Suppressor macrophage treated with lipopolysaccharide for 1 hour (primary cell): ENCODE results near the gene TRAF3.
"Not testable (repeated sequence)": the region's sequence is repeated elsewhere in the genome, so short reads cannot be mapped to it uniquely, and the experiment has no call there.

Experiments used
- DNase-seq, 3 donors: peaks; one replicate each; pipeline ENCODE4 v3.0.0-alpha.2; 2020 to 2022

The TRAF3 gene

GRCh38 chr14:102830474-102831045, 53.3 kb downstream of the TRAF3 start:
- no peak for DNase-seq

DNA sequence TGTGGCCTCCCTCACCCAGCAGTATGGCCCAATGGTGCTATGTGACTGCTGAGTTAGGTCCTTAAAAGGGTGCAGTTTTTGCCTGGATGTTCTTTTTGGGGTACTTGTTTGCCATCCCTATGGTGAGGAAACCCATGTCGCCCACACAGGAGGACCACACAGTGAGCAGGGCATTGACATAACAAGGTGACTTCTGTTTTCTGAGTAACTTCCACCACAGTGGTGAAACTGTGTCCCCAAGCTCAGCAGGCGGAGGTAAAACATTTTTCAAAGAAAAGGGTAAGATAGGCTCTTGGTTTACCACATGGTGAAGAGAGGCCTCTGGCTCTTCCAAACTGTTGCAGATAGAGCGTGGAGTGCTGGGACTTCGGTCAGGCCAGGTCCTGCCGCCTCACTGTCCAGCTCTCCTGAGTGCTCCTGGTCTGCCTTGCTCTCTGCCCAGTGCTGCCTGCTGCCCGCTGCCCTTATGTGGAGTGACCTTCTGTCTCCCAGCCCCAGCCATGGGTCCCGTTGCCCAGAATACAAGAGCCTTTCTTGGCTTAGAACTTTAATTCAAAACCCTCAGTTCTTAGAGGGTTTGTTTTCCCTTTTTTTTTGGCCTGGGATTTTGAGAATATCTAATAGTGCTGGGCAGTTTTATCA, 54.0 kb downstream of the TRAF3 start:
- DNase-seq: no peak

- no peak for DNase-seq
These were observed 56.1 kb downstream of the TRAF3 start for GRCh38 chr14:102833341-102833740.

DNA sequence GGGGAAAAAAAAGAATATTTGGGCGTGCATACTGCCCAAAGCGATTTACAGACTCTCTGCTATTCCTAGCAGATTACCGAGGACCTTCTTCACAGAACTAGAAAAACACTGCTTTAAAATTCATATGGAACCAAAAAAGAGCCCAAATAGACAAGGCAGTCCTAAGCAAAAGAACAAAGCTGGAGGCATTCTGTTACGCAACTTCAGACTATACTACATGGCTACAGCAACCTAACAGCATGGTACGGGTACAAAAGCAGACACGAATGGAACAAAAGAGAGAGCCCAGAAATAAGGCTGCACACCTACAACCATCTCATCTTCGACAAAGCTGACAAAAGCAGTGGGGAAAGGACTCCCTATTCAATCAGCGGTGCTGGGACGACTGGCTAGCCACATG, 56.7 kb downstream of the TRAF3 start:
- no peak for DNase-seq

DNA sequence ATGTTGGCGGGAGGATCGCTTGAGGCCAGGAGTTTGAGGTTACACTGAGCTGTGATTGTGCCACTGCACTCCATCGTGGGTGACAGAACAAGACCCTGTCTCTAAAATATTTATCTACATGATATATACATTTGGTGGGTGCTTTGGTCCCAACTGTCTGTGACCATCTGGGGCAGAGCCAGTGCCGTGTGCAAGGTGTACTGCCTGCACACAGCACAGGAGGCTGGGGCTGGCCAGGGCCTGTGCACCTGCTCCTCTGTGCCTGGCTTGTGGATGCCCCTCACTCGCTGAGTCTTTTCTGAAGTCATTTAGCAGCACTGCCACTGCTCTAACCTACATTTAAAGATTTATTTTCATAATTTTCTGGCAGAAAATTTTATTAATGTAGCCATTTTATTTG, 58.7 kb downstream of the TRAF3 start:
- DNase-seq: no peak

GRCh38 chr14:102837120-102837519, 59.9 kb downstream of the TRAF3 start:
- DNase-seq: not testable (repeated sequence)

DNA sequence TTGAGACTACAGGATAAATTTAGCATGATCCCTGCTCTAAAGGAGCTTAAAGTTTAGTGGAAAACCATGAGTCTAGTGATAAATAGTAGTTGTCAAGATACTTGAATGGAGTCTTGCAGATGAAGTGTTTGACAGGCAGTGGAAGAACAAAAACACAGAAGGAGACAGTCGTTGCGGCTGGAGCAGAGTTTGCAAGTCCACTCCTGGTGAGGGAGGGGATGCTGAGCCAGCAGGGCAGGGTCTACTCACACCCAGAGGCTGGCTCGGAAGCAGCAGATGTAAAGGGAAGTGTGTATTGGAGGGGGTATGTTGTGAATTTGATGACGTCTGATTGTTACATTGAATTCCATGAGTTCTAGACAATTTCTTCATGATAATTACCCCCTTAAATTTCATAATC, 61.3 kb downstream of the TRAF3 start:
- no peak for DNase-seq

DNA sequence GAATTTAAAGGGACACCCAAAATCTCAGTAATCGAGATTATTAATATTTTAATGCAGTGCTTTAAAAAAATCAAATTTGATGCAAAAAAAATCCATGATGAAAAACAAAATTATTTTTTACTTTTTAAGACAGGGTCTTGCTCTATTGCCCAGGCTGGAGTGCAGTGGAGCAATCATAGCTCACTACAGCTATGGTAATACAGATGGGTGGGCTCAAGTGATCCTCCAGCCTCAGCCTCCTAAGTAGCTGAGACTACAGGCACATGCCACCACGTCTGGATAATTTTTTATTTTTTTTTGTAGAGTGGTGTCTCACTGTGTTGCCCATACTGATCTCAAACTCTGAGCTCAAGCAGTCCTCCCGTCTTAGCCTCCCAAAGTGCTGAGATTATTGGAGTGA, 62.9 kb downstream of the TRAF3 start:
- no peak for DNase-seq

DNA sequence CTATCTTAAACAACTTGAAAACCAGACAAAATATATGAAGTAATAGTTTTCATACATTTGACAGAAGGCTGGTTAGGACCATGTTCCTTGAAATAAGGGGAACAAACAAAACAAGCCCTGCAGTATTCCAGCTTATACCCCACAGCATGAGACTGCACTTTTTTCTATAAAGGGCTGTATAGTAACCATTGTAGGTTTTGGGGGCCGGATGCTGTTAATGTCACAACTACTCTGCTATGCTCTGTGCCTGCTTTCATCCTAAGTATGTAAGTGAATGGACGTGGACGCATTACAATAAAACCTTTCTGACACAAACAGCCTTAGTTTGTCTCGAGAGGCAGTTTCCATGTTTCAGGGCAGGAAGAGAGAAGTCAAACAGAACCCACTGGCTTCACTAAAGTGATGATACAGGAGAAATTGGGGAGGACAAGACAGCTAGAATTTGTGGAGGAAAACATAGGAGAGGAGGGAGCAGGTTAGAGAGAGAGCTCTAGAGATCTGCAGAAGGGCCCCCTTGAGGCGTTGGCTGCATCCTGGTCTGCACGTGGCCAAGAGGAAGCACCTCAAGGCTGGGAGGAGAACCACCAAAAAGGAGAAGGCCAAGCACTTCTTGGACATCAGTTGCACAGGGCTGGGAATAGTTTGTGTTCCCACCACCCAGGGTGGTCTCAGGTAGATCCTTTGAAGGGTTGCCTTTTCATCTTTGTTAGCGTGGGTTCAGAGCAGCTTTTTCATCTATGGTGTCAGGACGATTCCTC, 63.7 kb downstream of the TRAF3 start:
- DNase-seq: peak; percentile 26 to 44 (median 35)

DNA sequence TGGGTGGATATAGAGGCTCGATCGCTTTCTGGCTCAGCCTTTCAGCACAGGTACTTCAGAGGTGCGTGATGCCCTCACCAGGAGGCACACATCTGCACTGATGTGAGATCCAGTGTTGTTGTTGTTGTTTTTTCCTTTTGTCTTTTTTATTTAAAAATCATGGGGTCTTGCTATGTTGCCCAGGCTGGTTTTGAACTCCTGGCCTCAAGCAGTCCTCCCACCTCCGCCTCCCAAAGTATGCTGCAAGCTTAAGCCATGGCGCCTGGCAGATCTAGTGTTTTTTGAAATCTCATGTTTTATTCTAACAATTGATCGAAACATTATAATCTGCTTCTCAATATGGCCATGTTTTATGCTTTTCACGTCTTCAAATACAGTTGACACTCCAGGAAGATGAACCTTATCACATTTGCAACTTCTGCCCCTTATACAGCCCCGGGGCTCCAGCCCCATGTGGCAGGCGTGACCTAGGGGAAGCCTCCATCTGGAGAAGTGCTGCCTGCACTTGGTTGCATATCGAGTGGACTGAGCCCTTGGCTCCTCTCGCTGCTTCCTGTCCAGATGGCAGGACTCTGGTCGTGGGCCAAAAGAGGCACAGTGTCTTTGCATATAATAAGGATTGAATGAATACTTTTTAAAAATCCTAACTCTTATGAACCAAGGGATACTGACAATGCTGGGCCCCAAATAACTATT, 71.7 kb downstream of the TRAF3 start:
- DNase-seq: peak in 1 of 3 donors; percentile 51

DNA sequence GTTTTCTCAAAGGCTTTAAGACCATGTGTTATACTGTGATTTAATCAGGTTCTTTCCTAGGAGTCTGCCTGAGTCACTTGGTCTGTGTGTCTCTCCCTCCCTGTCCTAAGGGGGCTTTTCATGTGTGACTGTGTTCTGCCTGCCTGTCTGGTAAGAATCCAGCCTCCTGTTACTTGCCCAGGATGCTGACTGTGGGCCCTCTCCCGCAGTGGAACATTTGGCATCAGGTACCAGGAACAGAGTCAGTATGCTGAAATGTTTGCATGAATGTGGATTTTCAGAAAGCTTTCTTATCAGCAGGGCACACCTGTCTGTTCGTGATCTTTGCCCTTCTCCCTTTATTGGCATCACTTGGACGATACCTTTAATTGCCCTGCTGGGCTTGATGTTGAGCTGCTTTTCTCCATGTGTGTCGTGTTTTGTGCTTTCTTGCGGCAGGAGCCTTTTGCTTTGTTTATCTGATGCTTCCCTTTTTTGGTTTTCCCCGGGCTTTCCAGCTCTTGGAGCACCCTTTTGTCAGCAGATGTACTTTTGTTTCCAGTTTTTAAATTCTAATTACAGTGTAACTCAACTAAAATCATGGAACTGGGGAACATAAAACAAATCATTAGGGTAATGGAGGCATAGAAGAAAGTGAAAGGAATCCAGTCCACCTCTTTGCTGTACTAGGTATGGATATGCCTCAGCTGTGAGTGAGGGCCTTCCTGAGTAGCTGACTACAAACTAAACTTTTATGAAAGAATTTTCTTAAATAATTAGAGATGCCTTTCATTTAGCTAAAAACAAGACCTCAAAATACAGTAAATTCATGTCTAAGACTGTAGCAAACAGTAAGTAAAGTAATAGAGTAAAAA, 72.5 kb downstream of the TRAF3 start:
- DNase-seq: peak; percentile 87 to 91 (median 89)

DNA sequence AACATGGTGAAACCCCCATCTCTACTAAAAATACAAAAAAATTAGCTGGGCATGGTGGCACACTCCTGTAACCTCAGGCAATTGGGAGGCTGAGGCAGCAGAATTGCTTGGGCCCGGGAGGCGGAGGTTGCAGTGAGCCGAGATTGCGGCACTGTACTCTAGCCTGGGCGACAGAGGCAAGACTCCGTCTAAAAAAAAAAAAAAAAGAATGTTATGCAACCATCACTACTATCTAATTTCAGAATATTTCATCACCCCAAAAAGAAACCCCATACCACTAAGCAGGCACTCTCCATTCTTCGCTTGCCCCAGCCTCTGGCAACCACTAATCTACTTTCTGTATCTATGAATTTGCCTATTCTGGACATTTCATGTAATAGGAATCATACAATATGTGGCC, 76.4 kb downstream of the TRAF3 start:
- DNase-seq: peak; percentile 58 to 68 (median 58)

DNA sequence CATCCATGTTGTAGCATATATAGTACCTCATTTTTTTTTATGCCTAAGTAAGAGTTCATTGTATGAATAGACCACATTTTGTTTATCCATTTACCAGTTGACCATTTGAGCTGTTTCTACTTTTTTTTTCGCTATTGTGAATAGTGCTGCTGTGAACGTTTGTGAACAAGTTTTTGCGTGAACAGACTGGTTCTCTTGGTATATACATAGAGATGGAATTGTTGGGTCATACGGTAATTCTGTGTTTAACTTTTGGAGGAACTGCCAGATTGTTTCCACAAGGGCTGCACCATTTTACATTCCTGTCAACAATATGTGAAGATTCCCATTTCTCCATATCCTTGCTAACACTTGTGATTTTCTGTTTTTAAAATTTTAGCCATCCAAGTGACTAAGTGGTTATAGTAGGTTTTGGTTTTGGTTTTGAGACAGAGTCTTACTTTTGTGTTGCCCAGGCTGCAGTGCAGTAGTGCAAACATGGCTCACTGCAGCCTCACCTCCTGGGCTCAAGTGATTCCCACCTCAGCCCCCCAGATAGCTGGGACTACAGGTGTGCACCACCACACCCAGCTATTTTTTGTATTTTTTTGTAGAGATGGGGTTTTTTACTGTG, 76.9 kb downstream of the TRAF3 start:
- DNase-seq: peak; percentile 21 to 67 (median 38)

GRCh38 chr14:102856179-102856578, 78.9 kb downstream of the TRAF3 start:
- no peak for DNase-seq

GRCh38 chr14:102857444-102857843, 80.2 kb downstream of the TRAF3 start:
- DNase-seq: no peak

- DNase-seq: no peak
These were observed 82.7 kb downstream of the TRAF3 start for GRCh38 chr14:102859911-102860310.

DNA sequence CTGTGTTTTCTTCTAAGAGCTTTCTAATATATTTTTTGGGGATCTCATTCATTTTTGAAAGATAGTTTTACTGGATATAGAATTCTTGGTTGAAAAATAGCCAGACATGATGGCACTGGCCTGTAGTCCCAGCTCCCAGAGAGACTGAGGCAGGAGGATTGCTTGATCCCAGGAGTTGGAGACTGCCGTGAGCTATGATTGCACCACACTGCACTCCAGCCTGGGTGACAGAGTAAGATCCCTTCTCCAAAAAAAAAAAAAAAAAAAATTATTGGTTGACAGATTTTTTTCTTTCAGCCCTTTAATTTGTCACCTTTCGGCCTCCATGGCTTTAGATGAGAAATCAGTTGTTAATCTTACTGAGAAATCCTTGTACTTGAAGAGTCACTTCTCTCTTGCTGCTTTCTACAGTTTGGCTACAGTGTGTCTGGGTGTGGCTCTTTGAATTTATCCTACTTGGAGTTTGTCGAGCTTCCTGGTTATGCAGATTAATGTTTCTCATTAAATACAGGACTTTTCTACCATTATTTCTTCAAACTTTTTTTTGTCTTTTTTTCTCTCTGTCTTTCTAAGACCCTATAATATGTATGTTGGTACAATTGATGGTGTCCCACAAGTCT, 85.0 kb downstream of the TRAF3 start:
- DNase-seq: no peak

- no peak for DNase-seq
These were observed 86.1 kb downstream of the TRAF3 start for GRCh38 chr14:102863381-102863780.

DNA sequence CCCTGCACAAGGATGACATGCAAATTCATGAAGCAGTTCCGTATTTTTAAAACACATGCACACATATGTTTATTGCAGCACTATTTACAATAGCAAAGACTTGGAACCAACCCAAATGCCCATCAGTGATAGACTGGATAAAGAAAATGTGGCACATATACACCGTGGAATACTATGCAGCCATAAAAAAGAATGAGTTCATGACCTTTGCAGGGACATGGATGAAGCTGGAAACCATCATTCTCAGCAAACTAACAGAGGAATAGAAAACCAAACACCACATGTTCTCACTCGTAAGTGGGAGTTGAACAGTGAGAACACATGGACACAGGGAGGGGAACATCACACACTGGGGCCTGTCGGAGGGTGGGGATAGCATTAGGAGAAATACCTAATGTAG, 88.7 kb downstream of the TRAF3 start:
- DNase-seq: not testable (repeated sequence)

- DNase-seq: no peak
These were observed 89.9 kb downstream of the TRAF3 start for GRCh38 chr14:102866982-102867761.
